Stimulated activated CD8-positive, alpha-beta memory T cell treated with anti-CD3 and anti-CD28 coated beads, Interleukin-7, amount 100 ng/mL, for 1 hour (primary cell): ENCODE data around the gene PXT1.
"Not testable (repeated sequence)": the region's sequence is repeated elsewhere in the genome, so short reads cannot be mapped to it uniquely, and the experiment has no call there.

ENCODE experiments used
- DNase-seq, 2 donors: peaks; one replicate each; pipeline ENCODE4 v3.0.0-alpha.2; 2020; ENCODE audit warnings: low read depth in 2 of 2

The PXT1 gene, protein sequence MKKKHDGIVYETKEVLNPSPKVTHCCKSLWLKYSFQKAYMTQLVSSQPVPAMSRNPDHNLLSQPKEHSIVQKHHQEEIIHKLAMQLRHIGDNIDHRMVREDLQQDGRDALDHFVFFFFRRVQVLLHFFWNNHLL

DNA sequence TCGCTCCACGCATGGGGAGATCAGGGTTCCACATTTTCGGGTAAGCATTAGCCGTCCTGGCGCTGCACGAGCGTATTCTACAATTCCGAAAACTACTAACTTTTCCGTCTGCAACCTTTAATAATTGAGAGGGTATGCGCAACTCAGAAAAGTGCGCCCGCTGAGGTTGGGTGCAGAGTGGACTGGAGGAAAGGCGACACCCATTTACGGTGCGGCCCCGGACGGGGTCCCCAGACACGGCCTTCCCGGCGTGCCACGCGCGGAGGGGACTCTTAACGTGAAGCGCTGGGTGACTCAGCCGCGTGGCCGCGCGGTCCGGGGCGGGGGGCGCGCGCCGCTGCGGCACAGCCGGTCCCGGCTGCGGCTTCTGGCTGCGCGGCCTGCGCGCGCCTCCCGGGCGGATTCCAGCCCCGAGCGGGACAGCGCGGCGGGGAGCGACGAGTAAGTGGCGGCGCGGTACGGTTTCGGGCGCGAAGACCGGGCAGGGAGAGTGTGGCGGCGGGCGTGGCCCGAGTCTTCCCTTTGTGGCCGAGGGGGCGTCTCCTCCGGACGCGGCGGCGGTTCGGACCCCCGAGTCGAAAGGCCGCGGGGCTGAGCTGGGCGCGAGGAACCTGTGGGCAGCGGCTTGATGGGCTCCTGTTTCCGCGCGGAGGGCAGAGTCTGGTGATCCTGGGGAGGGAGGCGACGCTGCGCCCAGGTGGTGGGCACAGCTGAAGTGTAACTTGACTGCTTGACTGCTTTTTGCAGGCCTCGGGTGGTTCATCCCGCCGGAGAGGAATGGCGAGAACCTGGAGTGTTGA, at the start of gene PXT1, which contains the start of gene KCTD20:
Gene PXT1 (minus strand): TSS at position 184 of the 800 bp plus-strand sequence. CDS start 16,772 bp downstream, outside the sequence.
Gene KCTD20 (plus strand): TSS at position 330 of the 800 bp plus-strand sequence. CDS start 27,098 bp downstream, outside the sequence.
- peak; percentile 66 to 70 for DNase-seq

DNA sequence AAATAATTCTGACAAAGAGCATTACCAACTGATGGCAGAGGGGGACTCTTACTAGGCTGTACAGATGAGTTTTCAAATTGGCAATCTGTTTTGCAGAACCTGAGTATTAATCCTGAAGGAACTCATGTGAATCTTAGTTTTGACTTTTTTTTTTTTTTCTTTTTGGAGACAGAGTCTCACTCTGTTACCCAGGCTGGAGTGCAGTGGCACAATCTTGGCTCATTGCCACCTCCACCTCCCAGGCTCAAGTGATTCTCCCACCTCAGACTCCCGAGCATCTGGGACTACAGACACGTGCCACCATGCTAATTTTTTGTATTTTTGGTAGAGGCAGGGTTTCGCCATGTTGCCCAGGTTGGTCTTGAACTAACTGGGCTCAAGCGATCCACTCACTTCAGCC, 49.4 kb upstream of the PXT1 start:
- DNase-seq: no peak

DNA sequence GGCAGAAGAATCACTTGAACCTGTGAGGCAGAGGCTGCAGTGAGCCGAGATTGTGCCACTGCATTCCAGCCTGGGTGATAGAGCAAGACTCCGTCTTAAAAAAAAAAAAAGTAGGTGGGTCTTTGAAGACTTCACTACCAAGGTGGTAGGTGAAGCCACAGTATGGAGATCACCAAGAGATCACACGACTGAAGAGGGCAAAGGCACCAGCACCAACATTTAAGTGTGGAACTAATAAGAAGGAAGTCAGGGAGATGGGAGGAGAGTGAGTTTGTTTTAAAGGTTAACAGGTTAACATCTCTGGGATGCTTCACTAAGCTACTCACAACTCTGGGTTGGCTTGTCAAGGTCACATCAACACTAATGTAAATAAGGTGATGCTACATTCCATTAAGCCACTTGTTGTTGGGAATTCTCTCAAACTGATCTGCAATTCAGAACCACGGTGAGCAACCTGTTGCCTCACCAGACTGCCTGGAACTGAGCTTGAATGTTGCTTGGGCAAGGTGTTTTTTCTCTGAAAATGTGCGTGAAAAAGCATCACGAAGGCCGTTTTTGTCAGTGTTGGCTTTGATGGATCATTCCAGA, 48.8 kb upstream of the PXT1 start:
- DNase-seq: no peak

DNA sequence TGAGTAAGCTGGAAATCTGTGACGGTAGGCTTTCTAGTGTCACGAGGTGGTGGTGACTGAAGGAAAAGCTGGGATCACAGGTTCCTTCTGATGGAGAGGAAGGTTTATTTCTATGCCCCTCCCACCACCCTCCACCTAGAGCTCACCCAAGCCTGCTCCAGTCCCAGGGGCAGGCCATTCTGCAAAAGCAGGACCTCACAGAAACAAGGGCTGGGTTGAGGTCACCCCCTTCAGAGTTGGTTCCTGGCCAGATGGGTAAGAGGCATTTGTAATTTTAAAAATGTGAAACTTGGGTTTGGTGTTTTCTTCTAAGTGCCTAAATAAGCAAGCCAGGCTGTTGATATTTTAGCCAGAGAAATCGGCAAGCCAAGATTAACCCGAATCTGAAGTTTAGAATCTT, 46.8 kb upstream of the PXT1 start:
- no peak for DNase-seq

DNA sequence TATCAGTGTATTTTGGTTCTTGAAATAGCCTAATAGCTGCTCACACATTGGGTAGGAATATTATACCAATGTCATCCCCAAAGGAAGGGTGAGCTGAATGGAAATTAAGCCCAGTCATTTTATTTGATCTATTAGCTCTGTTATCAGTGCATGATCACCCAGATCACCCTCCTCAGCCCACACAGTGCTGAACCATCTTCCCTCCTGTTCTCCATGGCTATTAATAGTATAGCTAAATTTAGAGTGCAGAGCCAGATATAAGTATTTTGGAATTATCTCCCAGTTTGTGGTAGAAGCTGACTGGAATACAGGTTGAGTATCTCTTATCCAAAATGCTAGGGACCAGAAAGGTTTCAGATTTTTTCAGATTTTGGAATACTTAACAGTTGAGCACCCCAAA, 45.6 kb upstream of the PXT1 start:
- no peak for DNase-seq

DNA sequence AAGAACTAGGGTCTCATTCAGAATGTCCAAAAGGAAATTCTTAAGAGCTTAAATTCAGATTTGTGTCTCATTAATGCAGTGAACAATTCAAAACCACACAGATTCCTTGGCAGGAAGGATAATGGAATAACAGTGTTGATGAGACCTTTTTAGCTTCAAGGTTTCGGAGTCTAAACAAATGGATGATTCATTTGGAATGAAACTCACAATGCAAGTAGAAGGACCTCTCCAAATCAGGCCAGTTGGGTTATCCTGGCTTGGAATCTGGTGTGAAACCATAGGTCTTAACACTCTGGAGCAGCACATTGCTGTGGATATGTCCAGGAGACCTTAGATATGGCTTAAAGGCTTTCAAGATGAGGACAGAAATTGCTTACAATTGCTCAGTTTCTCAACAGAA, 45.0 kb upstream of the PXT1 start:
- DNase-seq: no peak

DNA sequence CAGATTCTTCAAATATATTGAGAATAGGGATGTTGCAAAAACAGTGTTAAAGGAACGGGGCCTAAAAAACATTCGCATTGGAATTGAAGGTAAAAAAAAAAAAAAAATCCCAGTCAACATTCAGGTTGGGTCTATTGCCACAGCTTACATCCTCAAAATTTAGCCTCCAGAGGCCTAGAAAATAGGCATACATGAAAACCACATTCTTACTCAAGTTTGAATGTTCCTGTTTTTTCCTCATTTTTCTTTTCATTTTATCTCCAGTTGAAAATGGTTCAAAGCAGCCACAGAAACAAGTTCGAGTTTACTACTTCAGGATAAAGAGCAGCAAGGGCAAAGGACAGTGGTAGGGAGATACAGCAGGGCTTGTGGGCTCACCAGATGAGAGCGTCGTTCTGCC, 42.1 kb upstream of the PXT1 start:
- DNase-seq: no peak

DNA sequence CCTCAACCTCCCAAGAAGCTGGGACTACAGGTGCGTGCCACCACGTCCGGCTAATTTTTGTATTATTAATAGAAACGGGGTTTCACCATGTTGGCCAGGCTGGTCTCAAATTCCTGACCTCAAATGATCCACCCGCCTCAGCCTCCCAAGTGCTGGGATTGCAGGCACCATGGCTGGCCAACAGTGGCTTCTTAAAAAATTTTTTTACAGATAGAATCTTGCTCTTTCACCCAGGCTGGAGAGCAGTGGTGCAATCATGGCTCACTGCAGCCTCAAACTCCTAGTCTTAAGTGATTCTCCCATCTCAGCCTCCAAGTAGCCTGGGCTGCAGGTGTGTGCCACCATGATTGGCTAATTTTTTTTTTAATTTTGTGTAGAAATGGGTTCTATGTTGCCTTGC, 40.7 kb upstream of the PXT1 start:
- DNase-seq: not testable (repeated sequence)

DNA sequence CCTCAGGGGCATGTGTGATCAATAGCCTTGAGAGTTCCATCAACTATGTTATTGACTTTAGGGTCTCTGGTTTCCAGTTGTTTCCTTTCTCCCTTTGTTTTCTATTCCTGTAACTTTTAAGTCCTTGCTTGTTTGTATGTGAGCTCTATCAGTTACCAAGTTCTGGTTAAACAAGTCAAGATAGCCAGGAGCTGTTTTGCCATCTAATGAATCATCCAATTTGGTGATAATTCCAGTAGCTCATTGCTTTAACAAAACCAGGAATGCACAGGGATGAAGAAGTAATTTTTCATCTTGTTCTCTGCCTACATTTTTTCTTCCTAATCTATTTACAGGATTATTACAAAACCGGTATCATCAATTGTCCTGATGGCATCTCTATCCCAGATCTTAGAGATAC, 36.6 kb upstream of the PXT1 start:
- DNase-seq: no peak

DNA sequence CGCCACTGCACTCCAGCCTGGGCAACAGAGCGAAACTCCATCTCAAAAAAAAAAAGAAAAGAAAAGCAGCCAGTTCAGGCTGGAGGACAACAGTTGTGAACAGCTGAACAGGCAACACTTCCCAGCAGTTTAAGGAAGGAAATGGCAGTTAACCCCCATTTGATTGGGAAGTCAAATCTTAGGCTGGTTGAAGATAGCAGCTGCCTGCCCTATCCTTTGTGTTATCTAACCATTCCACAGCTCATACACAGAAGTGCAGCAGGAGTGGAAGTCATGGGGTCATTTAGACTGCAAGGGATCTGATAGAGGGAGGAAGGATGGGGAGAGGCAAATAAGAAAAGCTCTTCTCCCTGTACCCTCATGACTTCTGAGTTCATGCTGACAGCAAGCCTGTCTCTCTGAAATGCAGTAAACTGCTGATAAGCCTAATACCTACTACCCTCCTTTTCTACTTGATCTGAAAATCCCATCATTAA, 35.4 kb upstream of the PXT1 start:
- no peak for DNase-seq

DNA sequence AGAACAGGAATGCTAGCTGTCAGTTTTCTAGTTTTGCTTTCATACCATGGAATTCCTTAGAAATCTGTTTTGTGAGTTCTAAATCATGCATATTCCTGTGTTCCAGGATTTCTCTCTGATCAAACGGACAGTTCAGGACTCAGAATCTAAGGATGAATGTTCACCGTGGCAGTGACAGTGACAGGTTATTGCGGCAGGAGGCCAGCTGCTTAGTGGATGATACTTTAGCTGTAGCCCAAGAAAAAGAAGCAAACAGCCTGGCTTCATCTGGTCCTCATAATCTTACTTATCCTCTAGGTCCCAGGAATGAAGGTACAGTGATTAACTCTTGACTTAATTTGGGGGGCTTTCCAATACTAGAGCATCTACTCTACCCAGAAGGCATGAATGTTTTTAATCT, 27.3 kb upstream of the PXT1 start:
- no peak for DNase-seq

DNA sequence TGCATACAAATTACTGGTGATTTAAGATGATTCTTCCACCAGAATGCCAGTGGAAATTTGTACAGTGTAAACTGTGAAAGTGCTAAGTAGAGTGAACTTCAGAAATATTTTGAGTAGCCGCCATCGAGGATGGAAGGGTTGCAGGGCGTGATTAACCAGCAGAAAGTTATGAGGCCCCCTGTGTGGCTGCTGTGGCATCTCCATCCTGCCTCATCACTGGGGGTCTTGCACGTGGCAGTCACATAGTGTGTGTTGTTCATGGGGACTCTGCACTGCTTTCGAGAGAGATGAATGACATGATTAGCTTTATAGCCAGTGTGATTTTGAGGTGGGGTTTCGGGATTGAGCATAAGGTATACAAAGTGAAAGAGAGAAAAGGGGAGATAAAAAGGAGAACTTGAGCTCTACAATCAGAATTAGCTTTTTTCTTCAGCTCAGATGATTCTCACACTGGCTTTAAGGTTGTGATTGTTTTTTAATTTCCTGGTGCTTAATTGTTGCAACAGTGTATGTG, 26.6 kb upstream of the PXT1 start:
- no peak for DNase-seq

DNA sequence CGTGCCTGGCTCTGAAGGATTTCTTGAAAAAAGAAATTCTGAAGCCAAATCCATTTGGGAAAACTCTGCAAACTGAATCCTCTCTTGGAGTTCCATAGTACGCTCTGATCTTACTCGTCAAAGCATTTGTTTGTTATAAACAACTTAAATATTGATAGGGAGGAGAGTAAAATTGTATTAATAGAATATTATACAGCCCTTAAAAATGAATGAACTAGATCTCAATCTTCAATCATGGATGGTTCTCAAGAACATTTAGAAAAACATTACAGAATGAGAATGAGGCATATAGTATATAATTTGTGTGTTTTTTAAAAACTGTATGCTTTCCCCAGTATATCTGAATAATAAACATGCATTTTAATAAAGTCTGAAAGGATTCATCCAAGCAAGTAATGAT, 25.0 kb upstream of the PXT1 start:
- no peak for DNase-seq

DNA sequence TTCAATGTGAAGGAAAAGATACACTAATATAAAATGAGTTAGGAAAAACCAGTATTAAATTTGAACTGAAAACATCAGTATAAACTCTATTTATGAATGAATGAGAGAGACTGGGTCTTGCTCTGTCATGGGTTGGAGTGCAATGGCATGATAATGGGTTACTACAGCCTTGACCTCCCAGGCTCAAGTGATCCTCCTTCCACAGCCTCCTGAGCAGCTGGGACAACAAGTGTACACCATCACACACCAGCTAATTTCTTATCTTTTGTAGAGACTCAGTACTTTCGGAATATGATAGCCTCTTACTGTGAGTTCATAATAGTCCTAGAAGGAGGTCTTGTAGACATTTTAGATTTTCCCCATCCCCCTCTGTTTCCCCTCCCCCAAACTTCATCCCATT, 21.6 kb upstream of the PXT1 start:
- no peak for DNase-seq

DNA sequence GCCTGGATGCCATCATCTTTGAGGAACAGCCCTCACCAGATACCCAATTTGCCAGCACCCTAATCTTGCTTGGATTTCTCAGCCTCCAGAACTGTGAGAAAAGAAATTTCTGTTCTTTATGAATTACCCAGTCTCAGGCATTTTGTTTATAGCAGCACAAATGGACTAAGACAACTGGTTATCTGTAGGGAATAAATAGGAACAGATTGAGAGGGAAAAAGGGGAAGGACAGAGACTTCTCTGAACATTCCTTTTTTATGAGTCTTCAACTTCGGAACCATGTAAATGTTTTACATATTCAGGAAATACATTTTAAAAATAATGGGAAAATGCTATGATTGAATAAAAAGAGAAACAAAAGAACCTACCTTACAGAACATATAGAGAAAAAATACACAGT, 21.0 kb upstream of the PXT1 start:
- DNase-seq: no peak

DNA sequence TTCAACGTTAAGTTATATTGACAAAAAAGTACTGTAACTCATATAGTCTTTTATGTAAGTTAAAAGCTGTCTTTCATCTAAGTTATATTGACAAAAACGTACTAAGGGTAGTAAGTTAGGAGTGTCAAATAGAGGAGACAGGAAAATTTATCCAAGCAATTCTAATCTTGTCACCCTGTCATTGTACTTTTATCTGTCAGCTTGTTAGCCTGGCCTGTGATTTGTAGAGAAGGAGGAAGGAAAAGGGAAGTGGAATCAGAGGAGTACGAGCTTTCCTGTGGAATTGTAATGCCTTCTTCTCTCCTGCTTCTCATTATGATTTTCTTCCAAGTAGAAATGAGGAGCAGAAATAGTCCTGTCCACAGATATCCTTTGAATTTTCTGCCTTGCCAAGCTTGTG, 19.0 kb upstream of the PXT1 start:
- DNase-seq: no peak

DNA sequence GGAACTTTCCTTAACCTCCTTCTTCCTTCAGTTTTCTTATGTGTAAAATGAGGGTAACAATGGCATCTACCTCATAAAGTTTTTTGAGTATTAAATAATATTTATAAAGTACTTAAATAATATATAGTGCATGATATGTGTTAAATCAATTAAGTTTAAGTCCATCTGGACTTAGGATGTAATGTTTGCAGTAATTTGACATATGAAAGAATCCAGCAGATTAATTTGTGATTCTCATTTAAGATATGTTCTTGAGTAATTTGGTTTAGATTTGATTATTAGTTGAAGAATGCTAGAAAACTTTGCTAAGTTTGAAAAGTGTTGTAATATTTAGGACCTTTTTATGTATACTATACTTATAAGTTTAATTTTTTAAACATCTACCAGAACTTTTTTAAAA, 18.3 kb upstream of the PXT1 start:
- no peak for DNase-seq

DNA sequence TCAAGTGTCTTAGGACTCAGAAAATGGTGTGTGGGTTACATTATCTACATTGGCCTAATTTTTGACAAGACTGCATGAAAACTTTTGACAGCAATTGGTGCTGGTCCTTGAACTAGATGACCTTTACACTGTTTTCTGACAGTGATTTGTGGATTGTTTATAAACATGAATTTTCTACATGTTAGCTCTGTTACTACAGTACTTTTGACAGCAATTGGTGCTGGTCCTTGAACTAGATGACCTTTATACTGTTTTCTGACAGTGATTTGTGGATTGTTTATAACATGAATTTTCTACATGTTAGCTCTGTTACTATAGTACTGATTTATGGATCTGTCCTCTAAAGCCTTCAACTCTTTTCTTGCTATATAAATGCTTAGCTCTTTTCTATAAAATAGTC, 16.8 kb upstream of the PXT1 start:
- DNase-seq: no peak

DNA sequence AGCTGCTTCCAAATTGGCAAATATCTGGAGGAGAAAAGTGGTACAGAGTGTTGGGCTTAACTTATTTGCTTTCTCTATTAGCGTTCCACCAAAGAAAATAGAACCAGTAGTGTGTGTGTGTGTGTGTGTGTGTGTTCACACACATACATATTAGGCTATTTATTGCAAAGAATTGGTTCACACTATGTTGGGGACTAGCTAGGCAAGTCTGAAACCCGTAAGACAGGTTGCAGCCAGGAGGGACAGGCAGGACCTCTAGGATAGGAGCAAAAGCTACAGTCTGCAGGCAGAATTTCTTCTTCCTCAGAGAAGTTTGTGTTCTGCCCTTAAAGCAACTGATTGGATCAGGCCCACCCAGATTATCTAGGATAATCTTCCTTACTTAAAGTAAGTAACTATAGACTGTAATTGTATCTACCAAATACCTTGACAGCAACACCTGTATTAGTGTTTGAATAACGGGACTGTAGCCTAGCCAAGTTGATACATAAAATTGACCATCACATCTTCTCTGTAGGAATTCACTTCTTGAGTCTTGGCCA, 12.9 kb upstream of the PXT1 start:
- no peak for DNase-seq

DNA sequence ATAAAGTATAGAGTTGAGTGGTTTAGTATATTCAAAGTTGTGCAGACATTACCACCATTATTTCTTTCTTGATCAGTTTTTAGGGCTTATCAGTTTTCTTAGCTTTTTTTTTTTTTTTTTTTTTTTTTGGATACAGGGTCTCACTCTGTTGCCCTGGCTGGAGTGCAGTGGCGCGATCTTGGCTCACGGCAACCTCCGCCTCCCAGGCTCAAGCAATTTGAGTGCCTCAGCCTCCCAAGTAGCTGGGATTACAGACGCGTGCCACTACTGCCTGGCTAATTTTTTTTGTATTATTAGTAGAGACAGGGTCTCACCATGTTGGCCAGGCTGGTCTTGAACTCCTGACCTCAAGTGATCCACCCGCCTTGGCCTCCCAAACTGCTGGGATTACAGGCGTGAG, 10.2 kb upstream of the PXT1 start:
- not testable (repeated sequence) for DNase-seq

DNA sequence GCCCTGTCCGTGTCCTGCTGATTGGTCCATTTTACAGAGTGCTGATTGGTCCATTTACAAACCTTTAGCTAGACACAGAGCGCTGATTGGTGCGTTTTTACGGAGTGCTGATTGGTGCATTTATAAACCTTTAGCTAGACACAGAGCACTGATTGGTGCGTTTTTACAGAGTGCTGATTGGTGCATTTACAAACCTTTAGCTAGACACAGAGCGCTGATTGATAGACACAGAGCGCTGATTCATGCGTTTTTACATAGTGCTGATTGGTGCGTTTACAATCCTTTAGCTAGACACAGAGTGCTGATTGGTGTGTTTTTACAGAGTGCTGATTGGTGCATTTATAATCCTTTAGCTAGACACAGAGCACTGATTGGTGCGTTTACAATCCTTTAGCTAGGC, 6.5 kb upstream of the PXT1 start:
- not testable (repeated sequence) for DNase-seq

DNA sequence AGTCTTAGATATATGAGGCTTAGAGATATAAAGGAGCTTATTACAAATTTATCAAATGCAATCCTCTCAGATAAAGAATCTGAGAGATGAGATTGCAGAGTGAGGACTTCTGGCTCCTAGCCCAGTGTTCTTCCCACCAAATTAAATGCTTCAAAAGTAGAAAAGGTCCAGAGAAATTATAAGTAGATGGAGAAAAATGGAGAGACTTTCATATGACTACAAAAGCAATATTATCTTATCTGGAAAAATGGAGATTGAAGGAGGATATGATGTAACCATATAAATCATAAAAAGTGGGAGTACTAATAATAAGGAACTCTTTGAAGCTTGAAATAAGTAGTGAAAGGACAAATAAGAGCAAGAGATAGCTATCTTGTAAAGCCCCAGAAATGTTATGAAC, 3.0 kb upstream of the PXT1 start:
- no peak for DNase-seq

DNA sequence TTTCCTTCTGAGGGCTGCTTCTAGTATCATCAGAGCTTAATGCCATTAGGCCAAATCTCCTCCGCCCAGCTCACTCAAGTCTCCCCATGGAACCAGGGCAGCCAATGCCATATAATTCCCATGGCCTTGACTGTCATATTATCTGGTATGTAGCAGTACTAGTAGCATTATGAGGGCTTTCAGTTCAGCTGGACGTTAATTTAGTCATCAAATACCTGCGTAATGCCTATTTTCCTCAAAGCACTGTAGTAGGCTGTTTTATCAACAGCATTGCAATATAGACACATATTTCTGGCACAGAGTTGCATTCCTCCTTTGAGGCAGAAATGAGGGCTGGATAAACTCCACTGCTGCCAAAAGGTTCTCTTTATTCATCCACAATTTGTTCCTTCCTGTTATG, 1.8 kb upstream of the PXT1 start:
- no peak for DNase-seq
